GM12892 (cell line): ENCODE measurements around the gene PREX1.

Experiments
- POLR2A ChIP-seq: IDR thresholded peaks from 2 replicates; pipeline ENCODE4 v1.6.1; 2011; ENCODE audit warnings: low read depth, low read length, control low read depth
- POLR2AphosphoS5 ChIP-seq: IDR thresholded peaks from 2 replicates; pipeline ENCODE4 v1.6.1; 2011; ENCODE audit warnings: low read depth, low read length, control low read depth
- TAF1 ChIP-seq: IDR thresholded peaks from 2 replicates; pipeline ENCODE4 v1.6.1; 2011; ENCODE audit warnings: low read depth, mild to moderate bottlenecking, control low read depth, low read length, borderline replicate concordance

GRCh38 chr20:48823960-48824498 lies 3.8 kb downstream of the PREX1 start:
- TF ChIP-seq POLR2A (no peak; the same call in 1 of the 2 replicates), TAF1 (no peak), POLR2AphosphoS5 (no peak)
